Breast epithelium (tissue), 4 donors: ENCODE data around the gene COLQ. TPM values are rescaled to one million over a fixed set of nuclear protein-coding genes. Genes with fewer than 3 reads are reported as not detected.

Experiments
- DNase-seq, 2 donors: peaks; one replicate each; pipeline ENCODE4 v3.0.0-alpha.2; 2019; ENCODE audit warnings: low spot score in 2 of 2
- H3K27ac ChIP-seq, 2 donors: fragments of 200-600 bp; sonication (generic) in 1 of 2; one replicate each; pipeline ENCODE4 v1.5.1; 2016 to 2019; ENCODE audit warnings: mild to moderate bottlenecking in 1 of 2
- H3K27me3 ChIP-seq, 2 donors: fragments of 200-600 bp; sonication (generic) in 1 of 2; one replicate each; pipeline versions ENCODE4 v1.5.1 to v1.6.0; 2017 to 2019; ENCODE audit warnings: control low read depth in 1 of 2, mild to moderate bottlenecking in 1 of 2
- H3K36me3 ChIP-seq: fragments of 200-600 bp; one replicate; pipeline ENCODE4 v1.5.1; 2019
- H3K4me1 ChIP-seq, 2 donors: fragments of 200-600 bp; sonication (generic); one replicate each; pipeline ENCODE4 v1.5.1; 2016 to 2019; ENCODE audit warnings: control low read depth in 1 of 2
- H3K4me3 ChIP-seq, 3 donors: fragments of 200-600 bp; sonication (generic); 1 replicate in 2 of 3; 2 replicates in 1 of 3; pipeline ENCODE4 v1.5.1; 2016 to 2019; ENCODE audit warnings: mild to moderate bottlenecking in 3 of 3, moderate library complexity in 2 of 3
- H3K9me3 ChIP-seq, 2 donors: fragments of 200-600 bp; sonication (generic) in 1 of 2; one replicate each; pipeline ENCODE4 v1.5.1; 2016 to 2019; ENCODE audit warnings: control low read depth in 1 of 2
- POLR2A ChIP-seq: fragments of 450-650 bp; IDR thresholded peaks from one replicate; pipeline ENCODE4 v1.6.1; 2016; ENCODE audit warnings: antibody characterized with exemption, mild to moderate bottlenecking, moderate library complexity
- POLR2AphosphoS5 ChIP-seq, 3 donors: sonication (generic); formaldehyde crosslinking; IDR thresholded peaks; one replicate each; pipeline ENCODE4 v1.6.1; 2017; ENCODE audit warnings: antibody characterized with exemption in 3 of 3
- intact Hi-C: fragments of 100-400 bp; cut with DNase I; formaldehyde crosslinking; loops from one replicate; pipeline ENCODE4 v1.15.1; 2023; ENCODE audit warnings: low total_unique reads
- total RNA-seq, 3 donors: library from RNA; depleted of rRNA; stranded (reverse); fragments of >200 nt; gene quantifications; one replicate each; pipeline ENCODE4 v1.1.0, GENCODE V29; 2016
- TF ChIP-seq, protein P1 (sequence below), 3 donors: fragments of 450-650 bp; IDR thresholded peaks; one replicate each; pipeline ENCODE4 v1.5.1; 2016 to 2017; ENCODE audit warnings: antibody characterized with exemption in 3 of 3, mild to moderate bottlenecking in 3 of 3, moderate library complexity in 3 of 3

The COLQ gene
- total RNA-seq, 3 donors from 2014 or later: 1.8 to 3.3 (median 1.9) TPM

DNA sequence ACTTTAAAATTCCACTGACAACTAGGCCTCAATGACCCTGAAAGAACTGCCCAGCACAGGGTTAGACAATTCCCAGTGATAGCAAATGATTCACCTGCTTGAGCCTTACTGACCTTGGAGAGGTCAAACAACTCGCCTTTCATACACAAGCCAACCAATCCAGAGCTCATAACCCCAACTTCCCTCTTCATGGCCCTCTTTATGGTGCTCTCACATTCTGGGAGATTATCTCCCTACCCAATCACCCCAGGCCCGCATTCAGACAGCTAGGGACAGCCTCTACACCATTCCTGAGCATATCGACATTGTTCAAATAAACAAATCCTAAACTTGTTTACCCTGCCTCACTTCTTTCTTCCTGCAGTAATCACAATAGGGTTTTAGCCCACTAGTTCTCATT, 32.2 kb upstream of the COLQ start:
- DNase-seq: no peak
- TF ChIP-seq POLR2A: no peak
- TF ChIP-seq POLR2AphosphoS5 (IDR thresholded peaks at IDR 0.05): no peak
- TF ChIP-seq, protein P1, sequence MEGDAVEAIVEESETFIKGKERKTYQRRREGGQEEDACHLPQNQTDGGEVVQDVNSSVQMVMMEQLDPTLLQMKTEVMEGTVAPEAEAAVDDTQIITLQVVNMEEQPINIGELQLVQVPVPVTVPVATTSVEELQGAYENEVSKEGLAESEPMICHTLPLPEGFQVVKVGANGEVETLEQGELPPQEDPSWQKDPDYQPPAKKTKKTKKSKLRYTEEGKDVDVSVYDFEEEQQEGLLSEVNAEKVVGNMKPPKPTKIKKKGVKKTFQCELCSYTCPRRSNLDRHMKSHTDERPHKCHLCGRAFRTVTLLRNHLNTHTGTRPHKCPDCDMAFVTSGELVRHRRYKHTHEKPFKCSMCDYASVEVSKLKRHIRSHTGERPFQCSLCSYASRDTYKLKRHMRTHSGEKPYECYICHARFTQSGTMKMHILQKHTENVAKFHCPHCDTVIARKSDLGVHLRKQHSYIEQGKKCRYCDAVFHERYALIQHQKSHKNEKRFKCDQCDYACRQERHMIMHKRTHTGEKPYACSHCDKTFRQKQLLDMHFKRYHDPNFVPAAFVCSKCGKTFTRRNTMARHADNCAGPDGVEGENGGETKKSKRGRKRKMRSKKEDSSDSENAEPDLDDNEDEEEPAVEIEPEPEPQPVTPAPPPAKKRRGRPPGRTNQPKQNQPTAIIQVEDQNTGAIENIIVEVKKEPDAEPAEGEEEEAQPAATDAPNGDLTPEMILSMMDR (IDR thresholded peaks at IDR 0.05): no peak
- no peak overlapping the region for H3K27ac ChIP-seq
- intact Hi-C loops: no loop called here
- no peak overlapping the region for H3K4me3 ChIP-seq
- no peaks in the 10 kb centered on the region for H3K36me3 ChIP-seq
- no peaks in the 10 kb centered on the region for H3K9me3 ChIP-seq
- no peaks in the 10 kb centered on the region for H3K4me1 ChIP-seq
- H3K27me3 ChIP-seq: no peaks in the 10 kb centered on the region

GRCh38 chr3:15551902-15552301, 30.4 kb upstream of the COLQ start:
- intact Hi-C loops: no loop called here
- Histone ChIP-seq H3K9me3 (no peaks in the 10 kb centered on the region), H3K4me1 (no peaks in the 10 kb centered on the region), H3K27me3 (no peaks in the 10 kb centered on the region), H3K4me3 (no peak overlapping the region), H3K27ac (no peak overlapping the region), H3K36me3 (no peaks in the 10 kb centered on the region)
- DNase-seq: no peak
- TF ChIP-seq POLR2A (no peak), POLR2AphosphoS5 (IDR thresholded peaks at IDR 0.05) (no peak)
- TF ChIP-seq, protein P1 (IDR thresholded peaks at IDR 0.05): no peak

DNA sequence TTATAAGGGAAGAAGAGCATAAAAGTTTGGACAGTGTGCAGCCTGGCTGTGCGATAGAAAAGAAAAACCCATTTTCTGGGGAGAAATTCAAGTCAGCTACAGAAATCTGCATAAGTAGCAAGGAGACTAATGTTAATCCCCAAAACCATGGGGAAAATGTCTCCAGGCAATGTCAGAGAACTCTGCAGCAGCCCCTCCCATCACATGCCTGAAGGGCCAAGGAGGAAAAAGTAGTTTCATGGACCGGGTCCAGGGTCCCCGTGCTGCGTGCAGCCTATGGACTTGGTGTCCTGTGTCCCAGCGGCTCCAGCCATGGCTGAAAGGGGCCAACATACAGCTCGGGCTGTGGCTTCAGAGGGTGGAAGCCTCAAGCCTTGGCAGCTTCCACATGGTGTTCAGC, 28.3 kb upstream of the COLQ start:
- Histone ChIP-seq H3K27ac (no peak overlapping the region), H3K27me3 (no peaks in the 10 kb centered on the region), H3K36me3 (no peaks in the 10 kb centered on the region), H3K9me3 (no peaks in the 10 kb centered on the region), H3K4me3 (no peak overlapping the region), H3K4me1 (no peaks in the 10 kb centered on the region)
- intact Hi-C loops: no loop called here
- no peak for TF ChIP-seq POLR2A
- no peak for DNase-seq

DNA sequence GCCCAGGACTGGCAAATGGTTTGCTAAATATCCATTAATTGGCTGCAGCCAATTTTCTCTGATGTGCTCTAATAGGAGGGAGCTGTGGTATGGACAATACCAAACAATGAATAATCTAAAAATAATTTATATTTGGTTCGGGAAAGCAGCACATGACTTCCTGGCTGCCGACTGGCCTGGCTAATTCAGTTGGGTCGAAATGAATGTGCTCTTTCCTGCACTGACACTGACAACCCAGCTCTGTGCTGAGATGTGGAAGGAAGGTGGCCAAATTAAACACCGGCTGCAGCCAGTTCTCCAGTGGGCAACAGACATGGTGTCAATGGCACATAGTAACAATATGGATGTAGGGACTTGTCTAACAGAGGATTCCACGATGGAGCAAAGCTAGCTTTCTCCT, 21.1 kb upstream of the COLQ start:
- DNase-seq: no peak
- Histone ChIP-seq H3K27ac (no peak overlapping the region), H3K27me3 (no peaks in the 10 kb centered on the region), H3K4me1 (no peaks in the 10 kb centered on the region), H3K36me3 (no peaks in the 10 kb centered on the region), H3K4me3 (no peak overlapping the region), H3K9me3 (no peaks in the 10 kb centered on the region)
- intact Hi-C loops: no loop called here
- TF ChIP-seq, protein P1 (IDR thresholded peaks at IDR 0.05): no peak
- TF ChIP-seq POLR2AphosphoS5 (IDR thresholded peaks at IDR 0.05) (no peak), POLR2A (no peak)

- H3K27me3 ChIP-seq: no peaks in the 10 kb centered on the region
- no peak for DNase-seq
- TF ChIP-seq POLR2AphosphoS5 (IDR thresholded peaks at IDR 0.05): no peak
- TF ChIP-seq POLR2A: no peak
- TF ChIP-seq, protein P1 (IDR thresholded peaks at IDR 0.05): no peak
- no peaks in the 10 kb centered on the region for H3K9me3 ChIP-seq
- H3K4me3 ChIP-seq: no peak overlapping the region
- H3K36me3 ChIP-seq: no peaks in the 10 kb centered on the region
- no peaks in the 10 kb centered on the region for H3K4me1 ChIP-seq
- no peak overlapping the region for H3K27ac ChIP-seq
- intact Hi-C loops: no loop called here
These were observed 19.9 kb upstream of the COLQ start for GRCh38 chr3:15541371-15541770.

GRCh38 chr3:15539066-15539465, 17.6 kb upstream of the COLQ start:
- Histone ChIP-seq H3K9me3 (no peaks in the 10 kb centered on the region), H3K27ac (no peak overlapping the region), H3K36me3 (no peaks in the 10 kb centered on the region), H3K27me3 (no peaks in the 10 kb centered on the region), H3K4me1 (no peaks in the 10 kb centered on the region), H3K4me3 (no peak overlapping the region)
- TF ChIP-seq, protein P1 (IDR thresholded peaks at IDR 0.05): no peak
- TF ChIP-seq POLR2A: no peak
- no peak for TF ChIP-seq POLR2AphosphoS5 (IDR thresholded peaks at IDR 0.05)
- intact Hi-C loops: no loop called here
- DNase-seq: no peak
